Measurements from ENCODE around the gene SCAMP4. TPM values are rescaled to one million over a fixed set of nuclear protein-coding genes. Genes with fewer than 3 reads are reported as not detected.
"Not testable (repeated sequence)": the region's sequence is repeated elsewhere in the genome, so short reads cannot be mapped to it uniquely, and the experiment has no call there.

Gene SCAMP4
- total and polyA plus RNA-seq, 7 donors: 14.4 to 55.4 (median 26.0) TPM

GRCh38 chr19:1883784-1884183 lies 21.4 kb upstream of the SCAMP4 start:
- Histone ChIP-seq H3K36me3 (peaks cover 0 to 9% (median 0%) of the 10 kb centered on the region in 4 donors), H3K4me3 (peak overlapping the region in 3 of 4 donors; percentile 80 to 93 (median 91)), H3K27me3 (no peaks in the 10 kb centered on the region), H3K4me1 (peaks cover 0 to 47% (median 41%) of the 10 kb centered on the region in 4 donors), H3K27ac (peak overlapping the region; percentile 79 to 84 (median 82)), H3K9me3 (no peaks in the 10 kb centered on the region)
- WGBS, 2 donors: 37 to 40% methylated on average over 8 of the region's 8 CpGs
- intact Hi-C loops (cut with DNase I): no loop called here
- TF ChIP-seq CTCF (IDR thresholded peaks at IDR 0.05): no peak
- no peak for TF ChIP-seq POLR2A (IDR thresholded peaks at IDR 0.05)
- TF ChIP-seq POLR2AphosphoS5 (IDR thresholded peaks at IDR 0.05): no peak
- TF ChIP-seq EP300 (IDR thresholded peaks at IDR 0.05): no peak
- no peak for DNase-seq

GRCh38 chr19:1884291-1884718 lies 20.9 kb upstream of the SCAMP4 start:
- H3K36me3 ChIP-seq: peaks cover 0 to 6% (median 0%) of the 10 kb centered on the region in 4 donors
- H3K9me3 ChIP-seq: no peaks in the 10 kb centered on the region
- H3K4me3 ChIP-seq: peak overlapping the region; percentile 65 to 93 (median 86)
- no peaks in the 10 kb centered on the region for H3K27me3 ChIP-seq
- peak overlapping the region; percentile 79 to 84 (median 82) for H3K27ac ChIP-seq
- 1 to 6% methylated on average over 11 of the region's 11 CpGs for WGBS, 2 donors
- no peak for DNase-seq
- intact Hi-C loops (cut with DNase I): no loop called here
- peaks cover 0 to 47% (median 41%) of the 10 kb centered on the region in 4 donors for H3K4me1 ChIP-seq
- no peak for TF ChIP-seq POLR2A (IDR thresholded peaks at IDR 0.05)
- no peak for TF ChIP-seq CTCF (IDR thresholded peaks at IDR 0.05)
- TF ChIP-seq POLR2AphosphoS5 (IDR thresholded peaks at IDR 0.05): no peak
- no peak for TF ChIP-seq EP300 (IDR thresholded peaks at IDR 0.05)

- WGBS, 2 donors: 0% methylated on average over 56 of the region's 56 CpGs
- intact Hi-C loops (cut with DNase I): no loop called here
- Histone ChIP-seq H3K9me3 (no peaks in the 10 kb centered on the region), H3K4me1 (peaks cover 0 to 47% (median 41%) of the 10 kb centered on the region in 4 donors), H3K27ac (peak overlapping the region; percentile 79 to 84 (median 82)), H3K36me3 (peaks cover 0 to 6% (median 0%) of the 10 kb centered on the region in 4 donors), H3K27me3 (no peaks in the 10 kb centered on the region), H3K4me3 (peak overlapping the region; percentile 65 to 93 (median 86))
- DNase-seq: no peak
- TF ChIP-seq EP300 (IDR thresholded peaks at IDR 0.05): no peak
- no peak for TF ChIP-seq POLR2AphosphoS5 (IDR thresholded peaks at IDR 0.05)
- TF ChIP-seq POLR2A (IDR thresholded peaks at IDR 0.05): no peak
- TF ChIP-seq CTCF (IDR thresholded peaks at IDR 0.05): no peak
Measured at GRCh38 chr19:1884719-1885334, 20.4 kb upstream of the SCAMP4 start.

- TF ChIP-seq POLR2AphosphoS5 (IDR thresholded peaks at IDR 0.05) (peak; percentile 94 to 97 (median 96)), POLR2A (IDR thresholded peaks at IDR 0.05) (peak in 1 of 2 donors; percentile 53)
- intact Hi-C loops (cut with DNase I); H3K36me3 ChIP-seq; H3K9me3 ChIP-seq; H3K27me3 ChIP-seq: not testable (repeated sequence)
- DNase-seq: peak; percentile 97
- H3K4me1 ChIP-seq: peaks cover 0 to 46% (median 40%) of the 10 kb centered on the region in 4 donors
- H3K27ac ChIP-seq: peak within 1 kb of the TSS; percentile 79 to 84 (median 82)
- peak within 1 kb of the TSS; percentile 65 to 93 (median 86) for H3K4me3 ChIP-seq
- WGBS, 2 donors: 19 to 20% methylated on average over 46 of the region's 46 CpGs
Measured at GRCh38 chr19:1885398-1886119, 19.6 kb upstream of the SCAMP4 start, which contains the start of gene ABHD17A. TSS of gene ABHD17A (minus strand) at chr19:1885496. CDS start at chr19:1881566, 3,930 bp downstream.

- H3K27me3 ChIP-seq; intact Hi-C loops (cut with DNase I); H3K36me3 ChIP-seq; H3K27ac ChIP-seq; DNase-seq; H3K9me3 ChIP-seq; H3K4me3 ChIP-seq: not testable (repeated sequence)
- peaks cover 0 to 40% (median 33%) of the 10 kb centered on the region in 4 donors for H3K4me1 ChIP-seq
- 90 to 94% methylated on average over 15 of the region's 15 CpGs for WGBS, 2 donors
Measured at GRCh38 chr19:1886360-1886759, 18.8 kb upstream of the SCAMP4 start.

Data from sigmoid colon (tissue), 7 donors.